GM12878 (cell line): ENCODE results near the gene GSTCD. TPM values are rescaled to one million over a fixed set of nuclear protein-coding genes. Genes with fewer than 3 reads are reported as not detected.

Source experiments
- ATAC-seq: fragments of 200-7000 bp; cut with Tn5 transposase; 3 replicates; pipeline ENCODE4 v1.9.1; 2020; ENCODE audit warnings: mild to moderate bottlenecking, moderate library complexity
- BruUV-seq: library from RNA; stranded (reverse); fragments of 400-500 nt; replicated peaks from 2 replicates; lab custom pipeline; 2021; lab: Mats Ljungman, UMichigan
- CTCF ChIA-PET: fragments of 300-600 bp; sonication (Branson Sonifier 250); formaldehyde crosslinking; extraction: SDS; loops from one replicate; lab custom pipeline; 2021; ENCODE audit warnings: inconsistent platforms; lab: Yijun Ruan, JAX
- POLR2A ChIA-PET: fragments of 350-600 bp; formaldehyde crosslinking; extraction: SDS; loops from one replicate; lab custom pipeline; 2021; ENCODE audit warnings: inconsistent platforms; lab: Charles Lee
- RAD21 ChIA-PET: fragments of 300-600 bp; sonication (Branson Sonifier 250); formaldehyde crosslinking; loops from one replicate; lab custom pipeline; 2023; ENCODE audit warnings: antibody characterized with exemption; ENCODE audit not compliant: unreplicated experiment; lab: Charles Lee
- SMC1A ChIA-PET: fragments of 300-600 bp; sonication (Branson Sonifier 250); formaldehyde crosslinking; loops from one replicate; lab custom pipeline; 2023; ENCODE audit not compliant: unreplicated experiment, uncharacterized antibody; lab: Charles Lee
- DNase-seq: peaks from one replicate; pipeline ENCODE4 v3.0.0-alpha.2; 2011; ENCODE audit warnings: low read depth, low spot score
- FAIRE-seq: peaks from 3 replicates; lab custom pipeline; 2011; peaks lifted over from hg19 to GRCh38; lab: Jason Lieb, UNC
- H2AFZ ChIP-seq: 2 replicates; pipeline ENCODE4 v1.6.0; 2011; ENCODE audit warnings: low read depth, low read length, control low read depth; ENCODE audit not compliant: control insufficient read depth
- H3K27ac ChIP-seq: 2 replicates; pipeline ENCODE4 v1.5.1; 2011; ENCODE audit warnings: control low read depth; ENCODE audit not compliant: control insufficient read depth, insufficient read depth
- H3K27me3 ChIP-seq, 2 experiments: replicated peaks in 1 of 2; 2 replicates each; pipeline versions ENCODE4 v1.6.0 to v1.6.1; 2011; ENCODE audit warnings: low read length in 1 of 2; ENCODE audit not compliant: control insufficient read depth in 2 of 2, insufficient read depth in 2 of 2
- H3K36me3 ChIP-seq, 2 experiments: 2 replicates each; pipeline ENCODE4 v1.5.1; 2011; ENCODE audit warnings: low read length in 1 of 2; ENCODE audit not compliant: control insufficient read depth in 2 of 2, insufficient read depth in 2 of 2
- H3K4me1 ChIP-seq: 2 replicates; pipeline ENCODE4 v1.6.1; 2011; ENCODE audit warnings: mild to moderate bottlenecking, low read length, moderate library complexity, mixed read lengths; ENCODE audit not compliant: control insufficient read depth, insufficient read depth
- H3K4me2 ChIP-seq: 2 replicates; pipeline ENCODE4 v1.6.0; 2011; ENCODE audit warnings: control low read depth; ENCODE audit not compliant: control insufficient read depth, insufficient read depth
- H3K4me3 ChIP-seq: fragments of 200-600 bp; sonication (generic); 2 replicates; pipeline ENCODE4 v1.5.1; 2016
- H3K79me2 ChIP-seq: 2 replicates; pipeline ENCODE4 v1.6.0; 2011; ENCODE audit warnings: low read length; ENCODE audit not compliant: control insufficient read depth, insufficient read depth
- H3K9ac ChIP-seq: 2 replicates; pipeline ENCODE4 v1.8.0; 2011; ENCODE audit warnings: low read length, control low read depth, mixed read lengths; ENCODE audit not compliant: control insufficient read depth, insufficient read depth
- H3K9me3 ChIP-seq: replicated peaks from 3 replicates; pipeline ENCODE4 v1.5.1; 2011; ENCODE audit warnings: mild to moderate bottlenecking, low read length; ENCODE audit not compliant: control insufficient read depth, insufficient read depth
- H4K20me1 ChIP-seq: 2 replicates; pipeline ENCODE4 v1.6.0; 2011; ENCODE audit not compliant: control insufficient read depth, insufficient read depth
- BRCA1 ChIP-seq: IDR thresholded peaks from 2 replicates; pipeline ENCODE4 v1.6.1; 2011; ENCODE audit warnings: low read depth, low read length, improper control_type of control experiment
- JUND ChIP-seq: IDR thresholded peaks from 2 replicates; pipeline ENCODE4 v1.6.1; 2012; ENCODE audit warnings: low read depth, mild to moderate bottlenecking, low read length, improper control_type of control experiment, moderate library complexity
- RB1 ChIP-seq: fragments of 450-650 bp; formaldehyde crosslinking; IDR thresholded peaks from 2 replicates; pipeline ENCODE4 v1.6.1; 2017; ENCODE audit warnings: mild to moderate bottlenecking, borderline replicate concordance
- STAT3 ChIP-seq: IDR thresholded peaks from 2 replicates; pipeline ENCODE4 v1.6.1; 2011; ENCODE audit warnings: low read depth, low read length, improper control_type of control experiment
- YBX1 ChIP-seq: fragments of 450-650 bp; IDR thresholded peaks from 2 replicates; pipeline ENCODE4 v1.6.1; 2016; ENCODE audit warnings: antibody characterized with exemption
- WGBS: methylation state at CpG from one replicate; pipeline ENCODE4 v1.1.6; 2016; ENCODE audit warnings: low lambda C conversion rate; ENCODE audit not compliant: insufficient replicate concordance, insufficient coverage; ENCODE audit errors: missing lambda C conversion rate; 5-methylcytosine and 5-hydroxymethylcytosine counted together
- in situ Hi-C: fragments of 300-500 bp; cut with MboI; formaldehyde crosslinking; loops from 9 replicates; pipeline ENCODE4 v1.14.3; 2018; ENCODE audit warnings: mixed read lengths
- intact Hi-C: fragments of 100-400 bp; cut with micrococcal nuclease; formaldehyde crosslinking; loops from one replicate; pipeline ENCODE4 v1.14.2; 2022; ENCODE audit not compliant: unreplicated experiment
- polyA plus RNA-seq, 11 experiments: library from polyadenylated mRNA; depleted of rRNA in 4 of 11; unstranded in 6 of 11; stranded (reverse) in 5 of 11; fragments of >200 nt; fragmentation: Nextera tagmentation in 4 of 11; fragmentation: Illumina TruSeq in 1 of 11; extraction: Ambion mirVana in 4 of 11; extraction: Trizol in 1 of 11; gene quantifications; 1 replicate in 1 of 11; 2 replicates in 10 of 11; pipeline versions ENCODE4 v1.2.1 to v1.2.3, GENCODE V29; 2011 to 2016; ENCODE audit warnings: inconsistent platforms in 2 of 11, missing spikeins in 2 of 11, low read depth in 1 of 11
- total RNA-seq, 4 experiments: library from RNA; depleted of rRNA in 3 of 4; stranded (reverse); fragments of >200 nt in 3 of 4; fragmentation: Illumina TruSeq in 1 of 4; extraction: Trizol in 1 of 4; gene quantifications; 2 replicates each; pipeline versions ENCODE4 v1.2.1 to v1.2.3, GENCODE V29; 2013 to 2021
- TF ChIP-seq, protein P1 (sequence below): fragments of 450-650 bp; IDR thresholded peaks from 2 replicates; pipeline ENCODE4 v1.6.1; 2017; ENCODE audit warnings: mild to moderate bottlenecking, moderate library complexity
- TF ChIP-seq, protein P2 (sequence below): IDR thresholded peaks from 2 replicates; pipeline ENCODE4 v1.6.1; 2011; ENCODE audit warnings: borderline replicate concordance, low read depth, mild to moderate bottlenecking, moderate library complexity, low read length; ENCODE audit not compliant: insufficient read depth, poor library complexity, severe bottlenecking

GSTCD gene
- total and polyA plus RNA-seq, 10 of the 15 experiments (the other 5 are each of a cell fraction or from before 2014, with no cell fraction given), result 4.3 to 28.4 (median 14.1) TPM

DNA sequence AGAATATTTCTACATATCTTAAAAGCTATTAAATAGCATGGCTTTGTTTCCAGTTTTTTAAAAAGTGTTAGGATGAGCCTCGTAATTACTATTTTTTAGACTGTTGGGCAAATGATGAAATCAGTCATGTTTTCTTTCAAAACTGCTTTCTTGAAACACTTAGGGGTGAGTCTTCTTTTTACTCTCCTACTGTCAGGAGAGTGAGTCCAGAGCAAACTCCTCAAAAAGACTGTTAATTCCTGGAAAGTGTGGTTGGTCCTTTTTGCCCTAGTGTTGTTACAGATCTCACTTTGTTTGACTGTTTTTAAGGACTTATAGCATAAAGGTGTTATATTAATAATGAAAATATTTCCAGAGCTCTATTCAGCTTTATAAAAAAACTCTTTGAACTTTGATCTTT is 6.3 kb downstream of the GSTCD start:
- intact Hi-C loops, result loop anchor here (1.0 to 10.0 kb wide), 3 partner anchors 120 to 570 kb away; partner anchors contain the start of gene TET2
- peaks cover 3% of the 10 kb centered on the region; the same call in 1 of the 2 replicates for H3K4me1 ChIP-seq
- peaks cover 30% of the 10 kb centered on the region for H3K79me2 ChIP-seq
- peak overlapping the region; percentile 11 for H3K27ac ChIP-seq
- POLR2A ChIA-PET, result interaction anchor here (0.5 to 1.3 kb wide), 2 partner anchors 76 to 241 kb away, joined by 5 to 9 read pairs; partner anchors contain the start of gene PPA2
- H3K9ac ChIP-seq, result peak overlapping the region; percentile 46; the same call in 1 of the 2 replicates
- no peaks in the 10 kb centered on the region for H3K27me3 ChIP-seq
- H3K4me3 ChIP-seq, result no peak overlapping the region
- in situ Hi-C loops, result no loop called here
- 0% methylated on average over 1 of the region's 1 CpG for WGBS
- ATAC-seq (peak; percentile 13; the same call in 1 of the 3 replicates), DNase-seq (no peak), FAIRE-seq (no peak)
- CTCF ChIA-PET, result interaction anchor here (0.6 to 7.0 kb wide), 38 partner anchors 10 to 772 kb away, joined by 3 to 106 read pairs (median 4); partner anchors contain the start of gene PPA2
- H4K20me1 ChIP-seq, result no peaks in the 10 kb centered on the region
- peaks cover 0 to 3% of the 10 kb centered on the region in 2 experiments; a peak in 3 of 4 replicates for H3K36me3 ChIP-seq
- H3K4me2 ChIP-seq, result peak overlapping the region; percentile 63
- BruUV-seq, result no TSS peak
- TF ChIP-seq BRCA1 (no peak), JUND (no peak), STAT3 (no peak), RB1 (no peak), YBX1 (no peak)
- TF ChIP-seq, protein P1, sequence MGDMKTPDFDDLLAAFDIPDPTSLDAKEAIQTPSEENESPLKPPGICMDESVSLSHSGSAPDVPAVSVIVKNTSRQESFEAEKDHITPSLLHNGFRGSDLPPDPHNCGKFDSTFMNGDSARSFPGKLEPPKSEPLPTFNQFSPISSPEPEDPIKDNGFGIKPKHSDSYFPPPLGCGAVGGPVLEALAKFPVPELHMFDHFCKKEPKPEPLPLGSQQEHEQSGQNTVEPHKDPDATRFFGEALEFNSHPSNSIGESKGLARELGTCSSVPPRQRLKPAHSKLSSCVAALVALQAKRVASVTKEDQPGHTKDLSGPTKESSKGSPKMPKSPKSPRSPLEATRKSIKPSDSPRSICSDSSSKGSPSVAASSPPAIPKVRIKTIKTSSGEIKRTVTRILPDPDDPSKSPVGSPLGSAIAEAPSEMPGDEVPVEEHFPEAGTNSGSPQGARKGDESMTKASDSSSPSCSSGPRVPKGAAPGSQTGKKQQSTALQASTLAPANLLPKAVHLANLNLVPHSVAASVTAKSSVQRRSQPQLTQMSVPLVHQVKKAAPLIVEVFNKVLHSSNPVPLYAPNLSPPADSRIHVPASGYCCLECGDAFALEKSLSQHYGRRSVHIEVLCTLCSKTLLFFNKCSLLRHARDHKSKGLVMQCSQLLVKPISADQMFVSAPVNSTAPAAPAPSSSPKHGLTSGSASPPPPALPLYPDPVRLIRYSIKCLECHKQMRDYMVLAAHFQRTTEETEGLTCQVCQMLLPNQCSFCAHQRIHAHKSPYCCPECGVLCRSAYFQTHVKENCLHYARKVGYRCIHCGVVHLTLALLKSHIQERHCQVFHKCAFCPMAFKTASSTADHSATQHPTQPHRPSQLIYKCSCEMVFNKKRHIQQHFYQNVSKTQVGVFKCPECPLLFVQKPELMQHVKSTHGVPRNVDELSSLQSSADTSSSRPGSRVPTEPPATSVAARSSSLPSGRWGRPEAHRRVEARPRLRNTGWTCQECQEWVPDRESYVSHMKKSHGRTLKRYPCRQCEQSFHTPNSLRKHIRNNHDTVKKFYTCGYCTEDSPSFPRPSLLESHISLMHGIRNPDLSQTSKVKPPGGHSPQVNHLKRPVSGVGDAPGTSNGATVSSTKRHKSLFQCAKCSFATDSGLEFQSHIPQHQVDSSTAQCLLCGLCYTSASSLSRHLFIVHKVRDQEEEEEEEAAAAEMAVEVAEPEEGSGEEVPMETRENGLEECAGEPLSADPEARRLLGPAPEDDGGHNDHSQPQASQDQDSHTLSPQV, result no peak
- TF ChIP-seq, protein P2, sequence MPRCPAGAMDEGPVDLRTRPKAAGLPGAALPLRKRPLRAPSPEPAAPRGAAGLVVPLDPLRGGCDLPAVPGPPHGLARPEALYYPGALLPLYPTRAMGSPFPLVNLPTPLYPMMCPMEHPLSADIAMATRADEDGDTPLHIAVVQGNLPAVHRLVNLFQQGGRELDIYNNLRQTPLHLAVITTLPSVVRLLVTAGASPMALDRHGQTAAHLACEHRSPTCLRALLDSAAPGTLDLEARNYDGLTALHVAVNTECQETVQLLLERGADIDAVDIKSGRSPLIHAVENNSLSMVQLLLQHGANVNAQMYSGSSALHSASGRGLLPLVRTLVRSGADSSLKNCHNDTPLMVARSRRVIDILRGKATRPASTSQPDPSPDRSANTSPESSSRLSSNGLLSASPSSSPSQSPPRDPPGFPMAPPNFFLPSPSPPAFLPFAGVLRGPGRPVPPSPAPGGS, result no peak
- SMC1A ChIA-PET, result interaction anchor here (0.6 to 3.0 kb wide), 36 partner anchors 10 to 570 kb away, joined by 3 to 29 read pairs (median 4); partner anchors contain the start of gene PPA2
- RAD21 ChIA-PET, result interaction anchor here (0.6 to 3.7 kb wide), 23 partner anchors 16 to 944 kb away, joined by 3 to 46 read pairs (median 4); partner anchors contain the start of gene PPA2
- H2AFZ ChIP-seq, result 0 out of 2 replicates have a peak overlapping the region, but pooled peaks have one; percentile 28
- no peaks in the 10 kb centered on the region; the same call in 2 of the 3 replicates for H3K9me3 ChIP-seq
